ENCODE results near the gene ZDHHC19. TPM values are rescaled to one million over a fixed set of nuclear protein-coding genes. Genes with fewer than 3 reads are reported as not detected.

The ZDHHC19 gene
- total RNA-seq, 1 donor from 2014 or later, result not detected

Other genes starting within 250 kb of the ZDHHC19 start
- gene TFRC, start 129.3 kb downstream of the ZDHHC19 start, total RNA-seq, result 144 and 148 TPM in 2 replicates
- gene SLC51A, start 5.1 kb upstream of the ZDHHC19 start, total RNA-seq, result not detected in 2 replicates
- 73.6 and 90.0 TPM in 2 replicates for gene PCYT1A, start 76.3 kb upstream of the ZDHHC19 start, total RNA-seq
- gene DYNLT2B, start 106.8 kb upstream of the ZDHHC19 start, total RNA-seq, result 16.1 and 17.2 TPM in 2 replicates
- gene TM4SF19, start 127.0 kb upstream of the ZDHHC19 start, total RNA-seq, result not detected in 2 replicates
- gene UBXN7, start 221.0 kb upstream of the ZDHHC19 start, total RNA-seq, result 13.9 and 31.6 TPM in 2 replicates